Fibroblast of the conjunctiva (primary cell): ENCODE data around the gene CTIF.

ENCODE experiments used
- DNase-seq: peaks from one replicate; pipeline ENCODE4 v3.0.0-alpha.2; 2010; ENCODE audit warnings: low read depth

The CTIF gene

GRCh38 chr18:48888773-48889080, 349.9 kb downstream of the CTIF start:
- DNase-seq, result no peak

- DNase-seq, result no peak
Observed at GRCh38 chr18:48889115-48889941, 350.5 kb downstream of the CTIF start.

DNA sequence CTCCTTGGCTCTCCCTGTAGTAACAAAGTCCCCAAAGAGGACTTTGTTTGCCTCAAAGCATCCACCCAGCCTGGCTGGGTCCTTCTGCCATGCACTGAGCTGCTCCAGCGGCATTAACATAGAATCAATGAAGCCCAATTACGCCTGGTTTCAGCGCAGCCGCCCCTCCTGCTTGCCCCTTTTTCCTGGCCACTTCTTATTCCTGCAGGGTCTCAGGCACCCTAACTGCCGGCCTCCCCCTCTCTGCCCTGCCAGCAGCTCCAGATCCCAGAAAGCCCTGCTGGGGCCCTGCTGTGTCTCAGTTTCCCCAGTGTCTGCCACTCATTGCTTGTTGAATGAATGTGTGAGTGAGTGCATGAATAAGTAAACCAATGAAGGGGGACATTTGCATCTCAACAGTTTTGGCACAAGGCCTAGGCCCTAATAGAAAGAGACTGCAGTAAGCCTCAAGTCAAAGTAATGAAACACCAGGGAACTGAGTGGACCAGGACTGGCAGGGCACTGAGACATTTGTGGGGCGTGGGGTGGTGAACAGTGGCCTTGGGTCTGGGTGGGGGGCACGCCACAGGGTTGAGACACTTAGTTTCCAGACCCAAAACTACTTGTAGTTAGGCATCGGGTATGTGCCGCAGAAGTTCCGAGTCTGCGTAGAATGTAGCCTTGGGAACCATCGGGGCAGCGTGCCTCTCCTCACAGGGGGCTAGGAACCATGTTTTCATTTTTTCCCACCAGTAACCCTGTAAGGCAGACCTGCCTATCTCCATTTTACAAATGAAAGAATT, 351.3 kb downstream of the CTIF start:
- no peak for DNase-seq

GRCh38 chr18:48891721-48892120, 352.9 kb downstream of the CTIF start:
- DNase-seq, result no peak

DNA sequence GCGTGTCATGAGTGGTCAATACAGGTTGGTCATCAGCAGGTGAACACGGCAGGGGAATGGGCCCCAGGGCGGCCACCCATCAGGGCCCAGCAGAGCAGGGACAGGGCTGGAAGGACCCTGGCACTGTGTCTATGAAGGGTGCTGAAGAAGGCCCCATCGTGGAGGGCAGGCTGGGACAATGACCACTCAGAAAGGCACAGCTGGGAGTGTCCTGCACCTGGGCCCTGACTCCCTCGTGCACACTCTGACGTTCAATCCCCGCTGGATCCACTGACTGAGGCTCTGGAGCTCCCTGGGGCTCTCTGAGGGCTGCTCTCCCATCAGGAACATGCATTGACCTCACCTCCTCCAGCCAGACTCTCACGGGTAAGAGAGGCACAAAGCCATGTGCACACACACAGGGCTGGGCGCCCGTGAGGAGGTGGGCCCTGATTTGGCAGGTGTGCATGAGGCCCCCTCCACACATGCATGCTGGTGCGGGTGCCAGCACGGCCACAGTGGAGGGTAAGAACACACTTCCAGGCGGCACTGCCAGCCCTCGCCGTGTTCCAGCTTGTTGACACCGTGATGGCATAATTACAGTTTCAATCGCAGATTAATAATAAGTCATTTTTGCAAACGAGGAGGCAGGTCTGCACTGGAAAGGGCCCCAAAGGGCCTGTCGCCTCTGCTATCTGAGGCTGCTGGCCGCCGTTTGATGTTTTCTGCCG, 353.5 kb downstream of the CTIF start:
- no peak for DNase-seq

- no peak for DNase-seq
Observed at GRCh38 chr18:48893061-48893607, 354.3 kb downstream of the CTIF start.

GRCh38 chr18:48893608-48894600, 355.1 kb downstream of the CTIF start:
- no peak for DNase-seq

DNA sequence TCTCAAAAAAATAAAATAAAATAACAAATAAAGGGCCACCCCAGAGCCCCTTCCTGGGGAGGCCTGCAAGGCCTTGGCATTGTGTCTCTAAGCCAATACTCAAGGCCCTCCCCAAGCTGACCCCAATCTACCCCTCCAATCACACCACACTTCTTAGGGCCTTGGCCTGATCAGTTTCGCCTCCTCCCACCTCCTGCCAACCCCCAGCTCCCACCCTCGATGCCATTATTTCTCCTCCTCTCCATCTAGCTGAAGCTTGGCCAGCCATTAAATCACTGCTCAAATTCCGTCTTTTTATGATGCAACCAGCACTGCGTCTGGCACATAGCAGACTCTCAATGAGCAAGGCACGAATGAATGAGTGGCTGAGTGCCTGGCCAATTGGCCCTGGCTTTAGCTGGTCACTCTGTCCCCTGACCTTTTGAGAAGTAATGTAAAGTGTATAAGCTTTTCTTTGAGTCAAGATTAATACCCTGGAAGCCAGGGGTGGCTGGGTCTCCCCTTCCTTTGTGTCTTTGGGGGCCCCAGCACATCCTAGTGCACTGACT, 356.0 kb downstream of the CTIF start:
- no peak for DNase-seq

- DNase-seq, result no peak
Observed at GRCh38 chr18:48896326-48896874, 357.6 kb downstream of the CTIF start.

- DNase-seq, result no peak
Observed at GRCh38 chr18:48896875-48897511, 358.2 kb downstream of the CTIF start.

DNA sequence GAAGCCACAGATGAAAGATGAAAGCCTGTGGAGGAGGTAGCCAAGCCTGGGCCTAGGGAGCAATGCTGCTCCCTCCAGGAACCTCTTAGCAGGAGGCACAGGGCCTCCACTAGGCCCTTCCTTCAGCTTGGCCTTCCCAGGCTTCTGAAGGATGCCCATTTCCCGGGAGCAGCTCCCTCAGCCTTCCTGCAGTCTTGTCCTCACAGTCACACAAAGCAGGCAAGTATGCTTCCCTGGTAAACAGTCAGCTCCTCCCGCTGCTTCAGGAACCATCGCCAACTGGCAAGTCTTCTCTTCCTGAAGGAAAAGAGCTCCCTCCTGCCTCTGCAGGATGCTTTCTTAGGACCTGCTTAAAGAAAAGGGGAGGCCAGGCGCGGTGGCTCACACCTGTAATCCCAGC, 358.7 kb downstream of the CTIF start:
- DNase-seq, result no peak

DNA sequence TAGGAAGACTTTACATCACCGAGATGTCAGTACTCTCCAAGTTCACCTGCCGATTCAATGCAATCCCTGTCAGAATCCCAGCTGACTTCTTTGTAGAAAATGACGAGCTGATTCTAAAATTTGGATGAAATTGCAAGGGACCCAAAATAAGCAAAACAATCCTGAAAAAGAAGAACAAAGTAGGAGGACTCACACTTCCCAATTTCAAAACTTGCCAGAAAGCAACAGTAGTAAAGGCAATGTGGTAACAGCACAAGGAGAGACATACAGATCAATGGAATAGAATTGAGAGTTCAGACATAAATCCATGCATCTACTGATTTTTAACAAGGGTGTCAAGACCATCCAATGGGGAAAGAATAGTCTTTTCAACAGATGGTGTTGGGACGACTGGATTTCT, 359.7 kb downstream of the CTIF start:
- no peak for DNase-seq

GRCh38 chr18:48899558-48900174, 360.8 kb downstream of the CTIF start:
- DNase-seq, result no peak

GRCh38 chr18:48900469-48900868, 361.6 kb downstream of the CTIF start:
- DNase-seq, result no peak

GRCh38 chr18:48901145-48902022, 362.6 kb downstream of the CTIF start:
- no peak for DNase-seq

GRCh38 chr18:48902023-48902855, 363.4 kb downstream of the CTIF start:
- peak; percentile 78 for DNase-seq

DNA sequence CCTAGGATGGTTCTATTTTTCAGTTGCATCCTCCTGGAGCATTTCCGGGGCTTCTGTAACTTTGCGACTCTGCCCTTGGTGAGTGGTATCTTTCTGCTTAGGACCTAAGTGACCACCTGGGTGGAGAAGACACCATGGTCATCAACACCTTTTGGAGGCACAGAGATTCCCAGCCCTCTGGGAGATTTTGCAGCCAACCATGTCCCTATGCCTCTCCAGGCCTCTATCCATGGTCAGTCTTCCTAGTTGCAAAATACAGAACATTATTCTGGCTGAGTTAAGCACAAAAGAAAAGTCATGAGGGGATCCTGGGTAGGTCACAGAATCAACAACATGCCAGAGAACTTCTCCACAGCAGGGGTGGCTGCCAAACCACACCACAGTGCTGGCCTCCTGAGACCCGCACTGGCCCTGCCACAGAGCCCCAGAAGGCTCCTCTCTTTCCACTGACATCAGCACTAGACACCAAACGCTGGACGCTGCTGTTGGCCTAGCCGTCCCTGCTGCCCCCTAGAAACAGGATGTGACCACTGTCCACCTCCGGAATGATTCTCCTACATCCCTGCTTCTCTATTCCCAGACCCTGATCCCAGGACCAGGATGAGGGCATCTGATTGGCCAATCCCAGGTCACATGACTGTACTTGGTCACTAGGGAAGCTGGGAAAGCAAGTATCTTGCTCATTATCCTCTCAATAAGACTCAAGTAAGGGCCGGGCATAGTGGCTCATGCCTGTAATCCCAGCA, 364.2 kb downstream of the CTIF start:
- DNase-seq, result peak; percentile 28
